ENCODE data around the gene UBQLN4. TPM values are rescaled to one million over a fixed set of nuclear protein-coding genes. Genes with fewer than 3 reads are reported as not detected.

The UBQLN4 gene
- total RNA-seq, 1 donor from 2014 or later, result 28.2 TPM

DNA sequence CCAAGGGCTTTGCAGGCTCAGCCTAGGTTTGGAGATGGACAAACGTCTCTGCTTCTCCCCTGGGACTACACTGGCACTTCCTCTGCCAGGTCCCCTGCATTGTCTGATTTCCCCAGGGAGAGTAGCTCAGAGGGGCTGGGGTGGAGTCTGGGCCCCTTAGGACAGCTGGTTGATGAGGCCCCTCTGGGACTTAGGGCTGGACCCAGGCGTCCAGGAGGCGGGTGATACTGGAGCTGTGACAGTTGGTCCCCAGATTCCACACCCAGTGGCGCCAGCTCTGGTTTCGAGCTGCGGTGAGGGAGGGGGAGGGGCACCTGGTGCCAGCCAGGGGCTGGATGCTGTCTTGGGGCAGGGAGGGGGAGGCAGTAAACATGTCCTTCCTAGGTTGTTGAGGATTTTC lies 36.1 kb upstream of the UBQLN4 start:
- DNase-seq (ENCODE audit: low read depth), result no peak
- no peak for TF ChIP-seq CTCF (conservative IDR thresholded peaks at IDR 0.05; ENCODE audit: low read depth, low read length)
- H3K4me3 ChIP-seq (ENCODE audit: low read depth, low read length), result no peak overlapping the region

GRCh38 chr1:156086256-156086662 lies 32.7 kb upstream of the UBQLN4 start:
- DNase-seq (ENCODE audit: low read depth), result no peak
- no peak for TF ChIP-seq CTCF (conservative IDR thresholded peaks at IDR 0.05; ENCODE audit: low read depth, low read length)
- no peak overlapping the region for H3K4me3 ChIP-seq (ENCODE audit: low read depth, low read length)

- DNase-seq (ENCODE audit: low read depth), result no peak
- no peak overlapping the region for H3K4me3 ChIP-seq (ENCODE audit: low read depth, low read length)
- TF ChIP-seq CTCF (conservative IDR thresholded peaks at IDR 0.05; ENCODE audit: low read depth, low read length), result no peak
Measured at GRCh38 chr1:156083800-156084790, 30.5 kb upstream of the UBQLN4 start.

GRCh38 chr1:156082309-156083091 lies 28.9 kb upstream of the UBQLN4 start, which contains the start of gene MEX3A:
MEX3A (minus strand) TSS chr1:156082465; CDS start chr1:156081998, 467 bp downstream.
- no peak for DNase-seq (ENCODE audit: low read depth)
- peak within 1 kb of the TSS; percentile 91 for H3K4me3 ChIP-seq (ENCODE audit: low read depth, low read length)
- TF ChIP-seq CTCF (conservative IDR thresholded peaks at IDR 0.05; ENCODE audit: low read depth, low read length), result no peak

DNA sequence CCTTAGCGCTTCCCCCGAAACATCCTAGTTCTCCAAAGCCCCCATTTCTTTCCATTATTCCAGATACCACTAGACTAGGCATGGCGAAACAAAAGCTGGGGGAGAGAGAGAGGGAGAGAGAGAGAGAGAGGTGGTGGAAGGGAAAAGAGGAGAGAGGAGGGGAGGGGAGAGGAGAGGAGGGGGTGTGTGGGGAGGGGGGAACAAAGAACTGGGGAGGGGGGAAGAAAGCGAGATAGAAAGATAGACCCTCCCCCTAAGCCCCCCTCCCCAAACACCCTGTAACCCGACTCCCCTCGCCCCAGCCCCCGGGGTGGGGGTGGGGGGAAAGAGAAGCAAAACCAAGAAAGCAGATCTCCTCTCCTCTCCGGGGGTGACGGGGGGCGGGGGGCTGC lies 28.3 kb upstream of the UBQLN4 start:
- TF ChIP-seq CTCF (conservative IDR thresholded peaks at IDR 0.05; ENCODE audit: low read depth, low read length), result no peak
- no peak for DNase-seq (ENCODE audit: low read depth)

GRCh38 chr1:156081180-156081916 lies 27.8 kb upstream of the UBQLN4 start:
- DNase-seq (ENCODE audit: low read depth), result no peak
- peak overlapping the region; percentile 91 for H3K4me3 ChIP-seq (ENCODE audit: low read depth, low read length)
- no peak for TF ChIP-seq CTCF (conservative IDR thresholded peaks at IDR 0.05; ENCODE audit: low read depth, low read length)

More for the DNA sequence above, 28.3 kb upstream of the UBQLN4 start:
- H3K4me3 ChIP-seq (ENCODE audit: low read depth, low read length), result peak overlapping the region; percentile 91

Data from epithelial cell of proximal tubule (primary cell).